Smooth muscle cell (in vitro differentiated cells): ENCODE data around the gene BLTP3A. TPM values are rescaled to one million over a fixed set of nuclear protein-coding genes. Genes with fewer than 3 reads are reported as not detected.

ENCODE experiments used
- DNase-seq: peaks from one replicate; lab custom pipeline; 2025; ENCODE audit not compliant: unreplicated experiment; lab: John Stamatoyannopoulos, UW
- H2AFZ ChIP-seq: fragments of 200-600 bp; sonication (generic); 2 replicates; pipeline ENCODE4 v1.6.0; 2016; ENCODE audit warnings: antibody characterized with exemption, low read depth, mild to moderate bottlenecking
- H3F3A ChIP-seq: fragments of 200-600 bp; sonication (generic); 2 replicates; pipeline ENCODE4 v1.6.0; 2017; ENCODE audit warnings: antibody characterized with exemption, low read depth
- H3K27ac ChIP-seq: fragments of 200-600 bp; sonication (generic); 2 replicates; pipeline ENCODE4 v1.5.1; 2016; ENCODE audit warnings: low read depth, mild to moderate bottlenecking
- H3K27me3 ChIP-seq: fragments of 200-600 bp; sonication (generic); 2 replicates; pipeline ENCODE4 v1.6.1; 2016; ENCODE audit warnings: low read depth, mild to moderate bottlenecking
- H3K36me3 ChIP-seq: fragments of 200-600 bp; sonication (generic); 2 replicates; pipeline ENCODE4 v1.5.1; 2016; ENCODE audit warnings: low read depth
- H3K4me1 ChIP-seq: fragments of 200-600 bp; sonication (generic); 2 replicates; pipeline ENCODE4 v1.5.1; 2016; ENCODE audit warnings: low read depth
- H3K4me2 ChIP-seq: fragments of 200-600 bp; sonication (generic); 2 replicates; pipeline ENCODE4 v1.6.0; 2016; ENCODE audit warnings: mild to moderate bottlenecking
- H3K4me3 ChIP-seq: fragments of 200-600 bp; sonication (generic); 2 replicates; pipeline ENCODE4 v1.5.1; 2016; ENCODE audit warnings: mild to moderate bottlenecking
- H3K79me2 ChIP-seq: fragments of 200-600 bp; sonication (generic); 2 replicates; pipeline ENCODE4 v1.6.0; 2016; ENCODE audit warnings: low read depth, mild to moderate bottlenecking
- H3K9ac ChIP-seq: fragments of 200-600 bp; sonication (generic); 2 replicates; pipeline ENCODE4 v1.6.0; 2016; ENCODE audit warnings: low read depth
- H3K9me3 ChIP-seq: fragments of 200-600 bp; sonication (generic); replicated peaks from 2 replicates; pipeline ENCODE4 v1.5.1; 2016; ENCODE audit warnings: low read depth
- H4K20me1 ChIP-seq: fragments of 200-600 bp; sonication (generic); 2 replicates; pipeline ENCODE4 v1.6.0; 2016; ENCODE audit warnings: low read depth
- CTCF ChIP-seq: fragments of 200-600 bp; sonication (generic); IDR thresholded peaks from 2 replicates; pipeline ENCODE4 v1.5.1; 2017; ENCODE audit warnings: borderline replicate concordance, mild to moderate bottlenecking, antibody characterized with exemption; ENCODE audit not compliant: insufficient read depth, poor library complexity, severe bottlenecking
- WGBS: methylation state at CpG from one replicate; pipeline ENCODE4 v1.1.7; 2016; ENCODE audit warnings: low lambda C conversion rate; 5-methylcytosine and 5-hydroxymethylcytosine counted together
- polyA plus RNA-seq: library from polyadenylated mRNA; unstranded; fragments of >200 nt; fragmentation: Nextera tagmentation; extraction: Ambion mirVana; gene quantifications from 2 replicates; pipeline ENCODE4 v1.2.1, GENCODE V29; 2016
- total RNA-seq: library from RNA; depleted of rRNA; stranded (reverse); fragments of >200 nt; gene quantifications from 2 replicates; pipeline ENCODE4 v1.2.3, GENCODE V29; 2014

The BLTP3A gene
- total and polyA plus RNA-seq, 2 experiments from 2014 or later = 1.0 to 5.2 TPM

DNA sequence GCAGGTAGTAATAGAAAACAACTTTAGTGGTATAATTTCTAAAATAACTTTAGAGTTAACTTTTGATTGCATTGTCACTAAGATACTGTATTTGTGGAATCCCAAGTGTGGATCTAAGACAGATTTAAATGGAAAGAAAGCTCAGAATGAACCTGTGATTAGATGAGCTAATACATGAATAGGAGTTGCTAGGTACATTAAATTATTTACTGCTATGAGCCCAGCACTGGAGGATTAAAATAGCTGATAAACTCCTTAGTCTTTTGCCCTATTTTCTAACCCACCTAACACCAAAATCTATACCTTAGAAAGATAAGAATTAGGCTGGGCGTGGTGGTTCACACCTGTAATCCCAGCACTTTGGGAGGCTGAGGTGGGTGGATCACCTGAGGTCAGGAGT, 23.7 kb upstream of the BLTP3A start:
- Histone ChIP-seq H2AFZ (no peak overlapping the region), H3K9me3 (no peaks in the 10 kb centered on the region), H3K4me3 (no peak overlapping the region), H3K27me3 (no peaks in the 10 kb centered on the region), H3K27ac (no peak overlapping the region), H3F3A (peaks cover 5% of the 10 kb centered on the region), H3K36me3 (peaks cover 19% of the 10 kb centered on the region), H4K20me1 (peaks cover 30% of the 10 kb centered on the region), H3K9ac (no peak overlapping the region), H3K4me1 (no peaks in the 10 kb centered on the region), H3K79me2 (no peaks in the 10 kb centered on the region), H3K4me2 (no peak overlapping the region)
- TF ChIP-seq CTCF = no peak
- WGBS = 100% methylated on average over 1 of the region's 1 CpG
- no peak for DNase-seq

- Histone ChIP-seq H3K36me3 (peaks cover 14% of the 10 kb centered on the region), H3K27ac (peak overlapping the region; percentile 62)
Measured at GRCh38 chr6:34771727-34772126, 20.2 kb upstream of the BLTP3A start.

DNA sequence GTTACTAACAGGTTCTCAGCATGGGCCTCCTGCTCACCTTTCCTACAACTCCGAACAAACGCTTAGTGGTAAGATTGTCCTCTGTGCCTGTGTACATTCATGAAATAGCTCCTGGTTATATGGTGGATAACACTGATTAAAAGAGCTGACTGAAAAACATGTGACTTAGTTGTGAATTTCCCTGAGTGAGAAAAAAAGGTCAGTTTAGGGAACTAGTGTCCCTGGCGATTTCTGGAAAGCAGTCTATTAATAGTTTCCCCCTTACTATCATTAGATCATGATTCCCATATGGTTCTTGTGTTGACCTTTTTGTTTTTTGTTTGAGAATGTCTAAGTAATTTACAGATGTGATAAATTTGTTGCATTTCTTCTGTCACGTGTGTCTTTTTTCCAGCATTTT, 18.9 kb upstream of the BLTP3A start:
- Histone ChIP-seq H3F3A (peaks cover 5% of the 10 kb centered on the region), H4K20me1 (peaks cover 11% of the 10 kb centered on the region), H3K4me3 (no peak overlapping the region), H3K9me3 (no peaks in the 10 kb centered on the region), H3K79me2 (no peaks in the 10 kb centered on the region), H3K4me1 (no peaks in the 10 kb centered on the region), H3K27me3 (no peaks in the 10 kb centered on the region), H3K36me3 (peaks cover 13% of the 10 kb centered on the region), H3K27ac (no peak overlapping the region), H3K4me2 (no peak overlapping the region), H3K9ac (no peak overlapping the region), H2AFZ (no peak overlapping the region)
- no peak for DNase-seq
- no peak for TF ChIP-seq CTCF
- WGBS = 100% methylated on average over 4 of the region's 4 CpGs

More at GRCh38 chr6:34771727-34772126, 20.2 kb upstream of the BLTP3A start:
- Histone ChIP-seq H3K4me2 (peak overlapping the region; percentile 68), H3K4me1 (no peaks in the 10 kb centered on the region), H3K4me3 (no peak overlapping the region), H3F3A (peaks cover 5% of the 10 kb centered on the region), H3K27me3 (no peaks in the 10 kb centered on the region), H3K79me2 (no peaks in the 10 kb centered on the region), H2AFZ (no peak overlapping the region), H3K9ac (no peak overlapping the region), H3K9me3 (no peaks in the 10 kb centered on the region), H4K20me1 (peaks cover 16% of the 10 kb centered on the region)
- TF ChIP-seq CTCF = no peak
- 28% methylated on average over 1 of the region's 1 CpG for WGBS
- no peak for DNase-seq

DNA sequence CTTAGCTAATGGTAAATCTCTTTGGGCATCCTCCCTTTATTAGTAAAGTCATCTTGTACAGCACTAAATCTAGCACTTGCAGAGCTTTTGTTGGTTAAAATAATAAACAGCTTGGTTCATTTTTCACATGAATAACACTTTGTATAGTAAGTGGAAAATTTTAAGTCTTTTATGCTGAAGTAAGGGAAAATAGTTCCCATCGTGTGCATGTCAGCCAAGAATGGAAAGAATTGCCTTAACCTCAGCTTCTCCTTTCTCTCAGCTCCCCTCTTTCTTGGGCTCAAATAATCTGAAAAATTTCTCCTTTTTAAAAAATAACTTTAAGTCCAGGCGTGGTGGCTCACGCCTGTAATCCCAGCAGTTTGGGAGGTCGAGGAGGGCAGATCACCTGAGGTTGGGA, 18.0 kb upstream of the BLTP3A start:
- WGBS = 94% methylated on average over 4 of the region's 4 CpGs
- Histone ChIP-seq H3K79me2 (no peaks in the 10 kb centered on the region), H3K27ac (no peak overlapping the region), H4K20me1 (peaks cover 11% of the 10 kb centered on the region), H3K36me3 (peaks cover 7% of the 10 kb centered on the region), H3K4me3 (no peak overlapping the region), H3K4me2 (no peak overlapping the region), H3F3A (peaks cover 5% of the 10 kb centered on the region), H2AFZ (no peak overlapping the region), H3K4me1 (no peaks in the 10 kb centered on the region), H3K9ac (no peak overlapping the region), H3K27me3 (no peaks in the 10 kb centered on the region), H3K9me3 (no peaks in the 10 kb centered on the region)
- DNase-seq = no peak
- no peak for TF ChIP-seq CTCF
